SK-N-SH treated with all-trans-retinoic acid at 6 μM for 48 hours (cell line): ENCODE measurements around the gene MBNL2.

Experiments
- ATAC-seq: fragments of 200-7000 bp; cut with Tn5 transposase; 3 replicates; pipeline ENCODE4 v1.9.1; 2020; ENCODE audit warnings: mild to moderate bottlenecking, moderate library complexity
- ARNTL ChIP-seq: fragments of 450-650 bp; formaldehyde crosslinking; IDR thresholded peaks from 2 replicates; pipeline ENCODE4 v1.5.0; 2020; ENCODE audit warnings: low read depth, mild to moderate bottlenecking, moderate library complexity, borderline replicate concordance
- BACH2 ChIP-seq: fragments of 250-450 bp; sonication (Bioruptor Pico); IDR thresholded peaks from 2 replicates; pipeline ENCODE4 v1.9.0; 2021; ENCODE audit warnings: mild to moderate bottlenecking, borderline replicate concordance
- CREB5 ChIP-seq: fragments of 250-450 bp; sonication (Bioruptor Pico); IDR thresholded peaks from 2 replicates; pipeline ENCODE4 v1.5.1; 2020; ENCODE audit warnings: low read depth, mild to moderate bottlenecking, moderate library complexity
- CSDC2 ChIP-seq: fragments of 250-450 bp; sonication (Bioruptor Pico); IDR thresholded peaks from 2 replicates; pipeline ENCODE4 v1.5.0; 2020; ENCODE audit warnings: mild to moderate bottlenecking, moderate library complexity
- CSRNP3 ChIP-seq: fragments of 250-450 bp; sonication (Bioruptor Pico); IDR thresholded peaks from 2 replicates; pipeline ENCODE4 v1.5.1; 2021; ENCODE audit warnings: mild to moderate bottlenecking, moderate library complexity
- ISL1 ChIP-seq: fragments of 250-450 bp; sonication (Bioruptor Pico); IDR thresholded peaks from 2 replicates; pipeline ENCODE4 v2.1.2; 2022; ENCODE audit warnings: mild to moderate bottlenecking, moderate library complexity
- OSR1 ChIP-seq: fragments of 250-450 bp; sonication (Bioruptor Pico); IDR thresholded peaks from 2 replicates; pipeline ENCODE4 v1.8.0; 2022; ENCODE audit warnings: moderate library complexity, mild to moderate bottlenecking, inconsistent platforms
- POU6F1 ChIP-seq: fragments of 250-450 bp; sonication (Bioruptor Pico); IDR thresholded peaks from 2 replicates; pipeline ENCODE4 v1.8.0; 2021; ENCODE audit warnings: low read depth, mild to moderate bottlenecking, moderate library complexity, borderline replicate concordance
- RARB ChIP-seq: fragments of 250-450 bp; sonication (Bioruptor Pico); IDR thresholded peaks from 2 replicates; pipeline ENCODE4 v1.8.0; 2021; ENCODE audit warnings: mild to moderate bottlenecking, moderate library complexity
- SNAI2 ChIP-seq: fragments of 250-450 bp; sonication (Bioruptor Pico); IDR thresholded peaks from 2 replicates; pipeline ENCODE4 v1.5.0; 2020; ENCODE audit warnings: mild to moderate bottlenecking, moderate library complexity
- TCF4 ChIP-seq: fragments of 250-450 bp; sonication (Bioruptor Pico); IDR thresholded peaks from 2 replicates; pipeline ENCODE4 v1.8.0; 2021; ENCODE audit warnings: mild to moderate bottlenecking, moderate library complexity, borderline replicate concordance
- TSHZ2 ChIP-seq: fragments of 250-450 bp; sonication (Bioruptor Pico); IDR thresholded peaks from 2 replicates; pipeline ENCODE4 v1.5.0; 2020; ENCODE audit warnings: mild to moderate bottlenecking, moderate library complexity
- ZFP3 ChIP-seq: fragments of 250-450 bp; sonication (Bioruptor Pico); IDR thresholded peaks from 2 replicates; pipeline ENCODE4 v1.5.0; 2020; ENCODE audit warnings: mild to moderate bottlenecking, moderate library complexity
- ZFP30 ChIP-seq: fragments of 450-650 bp; formaldehyde crosslinking; IDR thresholded peaks from 2 replicates; pipeline ENCODE4 v1.5.0; 2022; ENCODE audit warnings: mild to moderate bottlenecking, moderate library complexity
- ZNF565 ChIP-seq: fragments of 450-650 bp; formaldehyde crosslinking; conservative IDR thresholded peaks from 2 replicates; pipeline ENCODE4 v1.5.0; 2020; ENCODE audit warnings: low read depth, mild to moderate bottlenecking, moderate library complexity
- ZNF8 ChIP-seq: fragments of 450-650 bp; formaldehyde crosslinking; IDR thresholded peaks from 2 replicates; pipeline ENCODE4 v1.5.0; 2020; ENCODE audit warnings: mild to moderate bottlenecking, moderate library complexity

The MBNL2 gene

GRCh38 chr13:97422118-97423054 lies 200.3 kb downstream of the MBNL2 start (continued):
- TF ChIP-seq CSRNP3 = no peak

- no peak for ATAC-seq
- TF ChIP-seq ARNTL (CRISPR knock-in tag) (no peak), ZFP3 (CRISPR knock-in tag) (no peak), RARB (no peak), CSRNP3 (no peak), ZNF8 (CRISPR knock-in tag) (no peak), OSR1 (CRISPR knock-in tag) (no peak), TCF4 (CRISPR knock-in tag) (no peak), POU6F1 (no peak)
Observed at GRCh38 chr13:97423300-97424045, 201.3 kb downstream of the MBNL2 start.

GRCh38 chr13:97425590-97425989 lies 203.5 kb downstream of the MBNL2 start:
- no peak for ATAC-seq
- no peak for TF ChIP-seq CSDC2 (CRISPR knock-in tag)
- TF ChIP-seq BACH2 (CRISPR knock-in tag) = no peak
- TF ChIP-seq SNAI2 (CRISPR knock-in tag) = no peak
- TF ChIP-seq CSRNP3 = no peak
- no peak for TF ChIP-seq TSHZ2 (CRISPR knock-in tag)
- TF ChIP-seq ZFP3 (CRISPR knock-in tag) = no peak

GRCh38 chr13:97426695-97427094 lies 204.6 kb downstream of the MBNL2 start:
- ATAC-seq = no peak
- TF ChIP-seq RARB (no peak), ZFP3 (CRISPR knock-in tag) (no peak), ZFP30 (CRISPR knock-in tag) (no peak), ISL1 (CRISPR knock-in tag) (no peak), ZNF565 (CRISPR knock-in tag) (no peak), POU6F1 (no peak), CSDC2 (CRISPR knock-in tag) (no peak), CREB5 (CRISPR knock-in tag) (no peak)
